Cerebellar cortex (tissue), 1 donor: Measurements from ENCODE around the gene RCBTB1.
"Not testable (repeated sequence)": the region's sequence is repeated elsewhere in the genome, so short reads cannot be mapped to it uniquely, and the experiment has no call there.

ENCODE experiments used
- DNase-seq: peaks from one replicate; pipeline ENCODE4 v3.0.0-alpha.2; 2015; ENCODE audit warnings: low spot score

RCBTB1 gene

GRCh38 chr13:49604570-49604969 lies 19.2 kb upstream of the RCBTB1 start:
- DNase-seq, result no peak

DNA sequence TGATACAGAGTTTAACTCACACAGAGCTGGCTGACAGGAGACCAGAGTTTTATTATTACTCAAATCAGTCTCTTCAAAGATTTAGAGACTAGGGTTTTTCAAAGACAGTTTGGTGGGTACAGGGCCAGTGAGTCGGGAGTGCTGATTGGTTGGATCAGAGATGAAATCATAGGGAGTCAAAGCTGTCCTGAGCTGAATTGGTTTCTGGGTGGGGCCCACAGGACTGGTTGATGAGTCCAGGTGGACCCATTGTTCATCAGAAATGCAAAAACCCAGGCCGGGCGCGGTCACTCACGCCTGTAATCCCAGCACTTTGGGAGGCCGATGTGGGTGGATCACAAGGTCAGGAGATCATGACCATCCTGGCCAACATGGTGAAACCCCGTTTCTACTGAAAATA lies 17.3 kb upstream of the RCBTB1 start:
- DNase-seq, result not testable (repeated sequence)

GRCh38 chr13:49602005-49602404 lies 16.6 kb upstream of the RCBTB1 start:
- no peak for DNase-seq

GRCh38 chr13:49597043-49597641 lies 11.8 kb upstream of the RCBTB1 start:
- no peak for DNase-seq

- DNase-seq, result no peak
Observed at GRCh38 chr13:49596221-49596620, 10.9 kb upstream of the RCBTB1 start.

DNA sequence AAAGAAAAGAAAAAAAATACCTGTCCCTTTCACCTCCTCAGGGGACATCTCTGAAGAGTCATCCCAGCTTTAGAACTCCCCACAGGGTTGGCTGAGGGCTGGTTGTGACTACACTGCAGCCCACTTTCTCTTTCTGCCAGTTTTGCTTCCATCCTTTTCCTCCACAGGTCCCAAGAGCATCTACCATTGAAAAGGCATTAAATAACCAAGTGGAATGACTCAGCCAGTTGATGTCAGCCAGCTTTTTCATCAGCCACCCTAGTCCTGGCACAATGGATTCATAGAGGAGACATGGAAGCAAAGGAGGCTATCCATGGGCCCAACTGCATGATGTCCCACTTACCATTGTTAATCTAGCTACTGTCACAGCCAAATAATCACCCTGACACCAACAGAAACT lies 9.2 kb upstream of the RCBTB1 start:
- DNase-seq, result no peak

DNA sequence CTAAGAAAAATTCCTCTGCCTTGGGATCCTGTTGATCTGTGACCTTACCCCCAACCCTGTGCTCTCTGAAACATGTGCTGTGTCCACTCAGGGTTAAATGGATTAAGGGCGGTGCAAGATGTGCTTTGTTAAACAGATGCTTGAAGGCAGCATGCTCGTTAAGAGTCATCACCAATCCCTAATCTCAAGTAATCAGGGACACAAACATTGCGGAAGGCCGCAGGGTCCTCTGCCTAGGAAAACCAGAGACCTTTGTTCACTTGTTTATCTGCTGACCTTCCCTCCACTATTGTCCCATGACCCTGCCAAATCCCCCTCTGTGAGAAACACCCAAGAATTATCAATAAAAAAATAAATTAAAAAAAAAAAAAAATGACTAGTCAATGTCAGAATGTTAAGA lies 8.5 kb upstream of the RCBTB1 start:
- not testable (repeated sequence) for DNase-seq

DNA sequence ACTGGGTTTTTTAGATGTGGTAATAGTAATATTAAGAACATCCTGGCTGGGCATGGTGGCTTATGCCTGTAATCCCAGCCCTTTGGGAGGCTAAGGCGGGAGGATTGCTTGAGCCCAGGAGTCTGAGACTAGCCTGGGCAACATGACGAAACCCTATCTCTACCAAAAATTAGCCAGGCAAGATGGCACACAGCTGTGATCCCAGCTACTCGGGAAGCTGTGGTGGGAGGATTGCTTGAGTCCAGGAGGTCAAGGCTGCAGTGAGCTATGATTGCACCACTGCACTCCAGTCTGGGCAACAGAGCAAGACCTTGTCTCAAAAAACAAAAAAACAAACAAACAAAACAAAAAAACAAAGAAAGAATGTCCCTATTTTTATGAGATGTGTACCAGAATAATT lies 5.4 kb upstream of the RCBTB1 start:
- DNase-seq, result not testable (repeated sequence)

GRCh38 chr13:49587311-49587847 lies 2.0 kb upstream of the RCBTB1 start:
- DNase-seq, result no peak

- DNase-seq, result no peak
Observed at GRCh38 chr13:49586717-49587116, 1.4 kb upstream of the RCBTB1 start.

DNA sequence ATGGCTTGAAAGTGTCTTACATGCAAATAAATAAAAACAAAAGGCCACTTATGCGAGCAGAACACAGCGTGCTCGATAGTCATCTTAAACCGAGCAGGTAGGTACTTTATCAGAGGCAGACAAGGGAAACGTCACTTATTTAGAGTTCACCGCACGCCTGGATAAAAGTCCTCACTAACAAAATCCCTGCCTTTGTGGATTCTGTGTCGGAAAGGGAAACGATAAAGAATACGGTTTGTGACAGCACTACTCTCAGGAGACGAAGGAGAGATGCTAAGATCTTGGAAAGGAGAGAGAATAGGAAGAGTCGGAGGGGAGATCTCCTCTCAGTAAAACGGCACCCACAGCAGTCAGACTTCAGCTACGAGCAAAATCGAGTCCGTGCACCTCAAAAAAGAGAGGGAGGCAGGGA lies 581 bp downstream of the RCBTB1 start:
- peak; percentile 45 for DNase-seq

GRCh38 chr13:49580980-49581680 lies 4.2 kb downstream of the RCBTB1 start:
- DNase-seq, result peak; percentile 13

GRCh38 chr13:49579501-49579900 lies 5.9 kb downstream of the RCBTB1 start:
- DNase-seq, result no peak

GRCh38 chr13:49571299-49572240 lies 13.8 kb downstream of the RCBTB1 start:
- no peak for DNase-seq

DNA sequence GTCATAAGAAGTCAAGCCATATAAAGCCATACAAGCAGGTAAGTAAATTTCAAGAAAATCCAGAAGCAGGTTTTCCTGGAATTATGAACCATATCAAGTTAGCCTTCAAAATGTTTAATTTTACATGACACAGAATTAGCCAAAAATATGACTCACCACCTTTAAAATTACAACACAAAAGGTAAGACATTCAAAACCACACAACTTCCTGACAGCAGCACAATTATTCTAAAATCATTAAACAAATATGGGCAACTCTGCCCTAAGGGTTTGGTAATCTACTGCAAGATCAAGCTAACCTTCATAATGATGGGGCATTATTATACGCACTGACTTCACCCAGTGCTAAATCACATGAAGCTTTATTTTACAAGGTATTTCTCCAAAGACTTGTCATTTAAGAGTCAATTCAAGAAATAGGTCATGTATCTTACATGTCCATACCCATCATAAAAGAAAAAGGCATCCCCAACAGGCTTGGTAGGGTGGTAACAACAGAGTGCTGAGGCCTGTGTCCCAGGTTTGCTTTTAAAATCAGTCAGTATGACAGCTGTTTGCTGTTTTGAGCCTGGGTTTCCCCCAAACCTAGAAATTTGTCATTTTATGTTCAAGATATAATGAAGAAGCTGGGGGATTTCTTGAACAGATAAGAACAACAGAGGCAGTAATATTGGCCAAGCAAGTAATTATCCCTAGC lies 15.2 kb downstream of the RCBTB1 start:
- no peak for DNase-seq

DNA sequence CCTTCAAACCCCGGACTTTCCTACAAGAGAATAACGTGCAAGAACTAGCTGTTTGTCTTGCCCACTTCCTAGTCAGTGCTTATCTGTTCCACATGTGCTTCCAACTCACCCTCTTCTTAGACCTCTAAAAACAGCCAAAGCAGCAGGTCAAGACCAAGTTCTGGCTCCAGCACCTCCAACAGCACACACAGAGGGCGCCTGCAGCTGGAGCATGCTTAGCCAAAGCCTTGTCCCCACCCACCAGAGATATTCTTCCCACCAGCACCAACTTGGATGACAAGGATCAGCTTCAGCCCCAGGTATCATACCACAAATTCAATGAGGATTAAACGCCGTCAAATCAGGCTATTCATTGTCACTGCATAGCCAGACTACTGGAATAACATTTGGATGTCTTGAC lies 17.9 kb downstream of the RCBTB1 start:
- DNase-seq, result no peak

- no peak for DNase-seq
Observed at GRCh38 chr13:49566461-49566860, 18.9 kb downstream of the RCBTB1 start.

DNA sequence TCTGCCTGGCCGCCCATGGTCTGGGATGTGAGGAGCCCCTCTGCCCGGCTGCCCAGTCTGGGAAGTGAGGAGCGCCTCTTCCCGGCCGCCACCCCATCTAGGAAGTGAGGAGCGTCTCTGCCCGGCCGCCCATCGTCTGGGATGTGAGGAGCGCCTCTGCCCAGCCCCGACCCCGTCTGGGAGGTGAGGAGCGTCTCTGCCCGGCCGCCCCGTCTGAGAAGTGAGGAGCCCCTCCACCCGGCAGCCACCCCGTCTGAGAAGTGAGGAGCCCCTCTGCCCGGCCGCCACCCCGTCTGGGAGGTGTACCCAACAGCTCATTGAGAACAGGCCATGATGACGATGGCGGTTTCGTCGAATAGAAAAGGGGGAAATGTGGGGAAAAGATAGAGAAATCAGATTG lies 19.9 kb downstream of the RCBTB1 start:
- DNase-seq, result not testable (repeated sequence)

DNA sequence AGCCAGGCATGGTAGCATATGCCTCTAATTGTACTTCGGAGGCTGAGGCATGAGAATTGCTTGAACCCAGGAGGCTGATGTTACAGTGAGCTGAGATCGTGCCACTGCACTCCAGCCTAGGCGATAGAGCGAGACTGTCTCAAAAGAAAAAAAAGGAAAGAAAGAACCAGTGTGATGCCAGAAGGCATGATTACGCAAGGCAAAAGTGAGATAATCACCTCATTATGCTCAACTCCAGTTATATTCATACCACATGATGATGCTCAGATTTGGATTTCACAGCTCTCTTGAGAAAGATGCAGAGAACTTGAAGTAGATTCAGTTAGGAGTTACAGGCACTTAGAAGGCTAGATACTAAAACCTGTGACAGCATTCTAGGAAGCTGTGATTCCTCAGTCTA lies 21.8 kb downstream of the RCBTB1 start:
- DNase-seq, result no peak

DNA sequence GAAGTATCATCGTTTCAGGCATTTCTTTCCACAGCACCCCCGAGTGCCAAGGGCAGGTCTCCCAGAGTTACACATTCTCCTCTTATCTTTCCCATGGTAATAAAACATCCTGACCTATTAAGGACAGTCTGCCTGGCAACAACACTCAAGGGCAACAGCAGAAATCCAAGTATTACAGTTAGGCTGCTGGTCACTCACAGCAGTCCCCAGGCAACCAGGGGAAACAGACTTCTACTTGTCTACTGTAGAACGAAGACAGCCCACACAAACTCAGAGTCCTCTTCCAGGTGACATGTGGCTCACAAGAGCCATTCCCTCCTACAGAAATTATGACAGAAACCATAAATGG lies 24.3 kb downstream of the RCBTB1 start:
- DNase-seq, result no peak

- DNase-seq, result no peak
Observed at GRCh38 chr13:49560270-49561061, 24.9 kb downstream of the RCBTB1 start.
